Stomach (tissue), 9 donors: ENCODE results near the gene DTNBP1. TPM values are rescaled to one million over a fixed set of nuclear protein-coding genes. Genes with fewer than 3 reads are reported as not detected.

Experiments used
- DNase-seq, 2 donors: peaks; one replicate each; pipeline versions ENCODE4 v3.0.0 to v3.0.0-alpha.2; 2013 to 2019
- H3K27ac ChIP-seq, 5 donors: fragments of 200-600 bp in 4 of 5; sonication (generic) in 4 of 5; one replicate each; pipeline ENCODE4 v1.5.1; 2013 to 2019; ENCODE audit warnings: mild to moderate bottlenecking in 1 of 5, moderate library complexity in 1 of 5
- H3K27me3 ChIP-seq, 3 donors: fragments of 200-600 bp; sonication (generic); one replicate each; pipeline ENCODE4 v1.5.1; 2017 to 2019; ENCODE audit warnings: mixed run types in 1 of 3
- H3K36me3 ChIP-seq, 4 donors: fragments of 200-600 bp; sonication (generic); 1 replicate in 3 of 4; 2 replicates in 1 of 4; pipeline ENCODE4 v1.5.1; 2016 to 2019
- H3K4me1 ChIP-seq, 4 donors: fragments of 200-600 bp; sonication (generic); one replicate each; pipeline ENCODE4 v1.5.1; 2016 to 2019
- H3K4me3 ChIP-seq, 4 donors: fragments of 200-600 bp; sonication (generic) in 3 of 4; one replicate each; pipeline ENCODE4 v1.5.1; 2016 to 2019; ENCODE audit warnings: mild to moderate bottlenecking in 1 of 4
- H3K9me3 ChIP-seq, 4 donors: fragments of 200-600 bp; sonication (generic); one replicate each; pipeline ENCODE4 v1.5.1; 2016 to 2019
- EP300 ChIP-seq: sonication (generic); formaldehyde crosslinking; IDR thresholded peaks from one replicate; pipeline ENCODE4 v1.6.1; 2017; ENCODE audit warnings: antibody characterized with exemption
- POLR2A ChIP-seq, 4 donors: fragments of 450-650 bp; IDR thresholded peaks; one replicate each; pipeline ENCODE4 v1.6.1; 2016; ENCODE audit warnings: antibody characterized with exemption in 4 of 4, control low read depth in 2 of 4, mild to moderate bottlenecking in 1 of 4, moderate library complexity in 1 of 4
- POLR2AphosphoS5 ChIP-seq, 3 donors: sonication (generic); formaldehyde crosslinking; IDR thresholded peaks; one replicate each; pipeline ENCODE4 v1.6.1; 2016; ENCODE audit warnings: antibody characterized with exemption in 3 of 3
- WGBS, 5 donors: extraction: QIAGEN DNeasy Blood & Tissue Kit in 3 of 5; methylation state at CpG; one replicate each; pipeline versions ENCODE4 v1.1.5 to v1.1.7; 2013 to 2018; 5-methylcytosine and 5-hydroxymethylcytosine counted together
- intact Hi-C: fragments of 100-400 bp; cut with DNase I; formaldehyde crosslinking; loops from one replicate; pipeline ENCODE4 v1.15.1; 2023; ENCODE audit warnings: low total_unique reads
- polyA plus RNA-seq, 3 donors: library from polyadenylated mRNA; stranded (reverse); fragments of 200-250 nt; gene quantifications; one replicate each; pipeline ENCODE4 v1.2.3, GENCODE V29; 2013
- total RNA-seq, 5 donors: library from RNA; depleted of rRNA; stranded (reverse); fragments of >200 nt; gene quantifications; one replicate each; pipeline versions ENCODE4 v1.1.0 to v1.2.3, GENCODE V29; 2014 to 2016
- TF ChIP-seq, protein P1 (sequence below), 7 experiments: fragments of 450-650 bp in 4 of 7; fragments of 200-600 bp in 3 of 7; sonication (generic) in 3 of 7; IDR thresholded peaks; one replicate each; pipeline ENCODE4 v1.5.1; 2016 to 2019; ENCODE audit warnings: antibody characterized with exemption in 7 of 7, control low read depth in 2 of 7, mild to moderate bottlenecking in 1 of 7
- donor health status: healthy with polysubstance abuse.
- donor health status: Bipolar disorder and iron deficiency.
- donor health status: healthy.

DTNBP1 gene
- total and polyA plus RNA-seq, 8 donors: 4.1 to 68.7 (median 12.0) TPM

GRCh38 chr6:15602154-15602553 is 60.7 kb downstream of the DTNBP1 start:
- TF ChIP-seq EP300 (no peak), POLR2A (IDR thresholded peaks at IDR 0.05) (no peak), POLR2AphosphoS5 (IDR thresholded peaks at IDR 0.05) (no peak)
- TF ChIP-seq, protein P1, sequence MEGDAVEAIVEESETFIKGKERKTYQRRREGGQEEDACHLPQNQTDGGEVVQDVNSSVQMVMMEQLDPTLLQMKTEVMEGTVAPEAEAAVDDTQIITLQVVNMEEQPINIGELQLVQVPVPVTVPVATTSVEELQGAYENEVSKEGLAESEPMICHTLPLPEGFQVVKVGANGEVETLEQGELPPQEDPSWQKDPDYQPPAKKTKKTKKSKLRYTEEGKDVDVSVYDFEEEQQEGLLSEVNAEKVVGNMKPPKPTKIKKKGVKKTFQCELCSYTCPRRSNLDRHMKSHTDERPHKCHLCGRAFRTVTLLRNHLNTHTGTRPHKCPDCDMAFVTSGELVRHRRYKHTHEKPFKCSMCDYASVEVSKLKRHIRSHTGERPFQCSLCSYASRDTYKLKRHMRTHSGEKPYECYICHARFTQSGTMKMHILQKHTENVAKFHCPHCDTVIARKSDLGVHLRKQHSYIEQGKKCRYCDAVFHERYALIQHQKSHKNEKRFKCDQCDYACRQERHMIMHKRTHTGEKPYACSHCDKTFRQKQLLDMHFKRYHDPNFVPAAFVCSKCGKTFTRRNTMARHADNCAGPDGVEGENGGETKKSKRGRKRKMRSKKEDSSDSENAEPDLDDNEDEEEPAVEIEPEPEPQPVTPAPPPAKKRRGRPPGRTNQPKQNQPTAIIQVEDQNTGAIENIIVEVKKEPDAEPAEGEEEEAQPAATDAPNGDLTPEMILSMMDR (IDR thresholded peaks at IDR 0.05): no peak
- H3K4me1 ChIP-seq: no peaks in the 10 kb centered on the region
- no peaks in the 10 kb centered on the region for H3K9me3 ChIP-seq
- no peak overlapping the region for H3K27ac ChIP-seq
- 60 to 65% (median 63%) methylated on average over 3 of the region's 3 CpGs for WGBS, 5 donors
- peaks cover 0 to 5% (median 0%) of the 10 kb centered on the region in 4 donors for H3K36me3 ChIP-seq
- DNase-seq: no peak
- no peaks in the 10 kb centered on the region for H3K27me3 ChIP-seq
- intact Hi-C loops: no loop called here
- no peak overlapping the region for H3K4me3 ChIP-seq

- intact Hi-C loops: no loop called here
- TF ChIP-seq POLR2A (IDR thresholded peaks at IDR 0.05) (no peak), EP300 (no peak), POLR2AphosphoS5 (IDR thresholded peaks at IDR 0.05) (no peak)
- TF ChIP-seq, protein P1 (IDR thresholded peaks at IDR 0.05): no peak
- Histone ChIP-seq H3K4me3 (no peak overlapping the region), H3K27me3 (no peaks in the 10 kb centered on the region), H3K4me1 (peaks cover 0 to 19% (median 10%) of the 10 kb centered on the region in 4 donors), H3K9me3 (no peaks in the 10 kb centered on the region), H3K27ac (no peak overlapping the region), H3K36me3 (peaks cover 0 to 5% (median 0%) of the 10 kb centered on the region in 4 donors)
- no peak for DNase-seq
- WGBS, 5 donors: 94 to 100% (median 96%) methylated on average over 1 of the region's 1 CpG; no CpG with 5 or more reads in 1 of the 5 donors
These were observed 64.5 kb downstream of the DTNBP1 start for GRCh38 chr6:15598273-15598798.

DNA sequence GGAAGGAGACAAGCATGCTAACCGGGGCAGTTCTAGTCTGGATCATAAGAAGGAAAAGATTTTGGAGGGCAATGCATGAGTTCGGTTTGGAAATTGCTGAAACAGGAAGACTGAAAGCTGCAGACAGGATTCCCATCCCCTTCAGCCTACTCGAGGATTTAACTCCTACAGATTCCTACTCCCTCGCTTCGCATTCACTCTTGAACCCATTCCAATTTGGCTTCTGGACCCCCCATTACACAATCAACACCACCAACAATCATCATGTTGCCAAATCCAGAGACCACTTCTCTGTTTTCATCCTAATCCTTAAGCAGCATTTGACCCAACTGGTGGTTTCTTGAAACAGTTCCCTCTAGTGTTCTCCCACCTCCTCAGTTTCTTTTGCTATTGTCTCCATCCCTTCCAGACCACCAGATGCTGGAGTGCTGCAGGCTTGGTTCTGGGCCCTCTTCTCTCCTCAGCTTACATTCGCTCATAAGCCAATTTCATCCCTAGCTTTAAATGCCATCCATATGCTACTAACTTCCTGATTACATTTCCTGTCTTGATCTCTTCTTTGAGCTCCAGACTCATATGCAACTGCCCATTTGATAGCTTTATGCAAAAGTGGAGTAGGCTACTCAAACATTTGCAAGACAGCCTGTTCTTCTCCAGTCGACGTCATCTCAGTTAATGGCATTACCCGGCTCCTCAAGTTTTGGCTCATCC is 66.5 kb downstream of the DTNBP1 start:
- no peaks in the 10 kb centered on the region for H3K9me3 ChIP-seq
- TF ChIP-seq EP300: no peak
- no peak for TF ChIP-seq POLR2A (IDR thresholded peaks at IDR 0.05)
- peaks cover 0 to 5% (median 0%) of the 10 kb centered on the region in 4 donors for H3K36me3 ChIP-seq
- 75 to 94% (median 89%) methylated on average over 9 of the region's 9 CpGs for WGBS, 5 donors
- no peak for DNase-seq
- H3K27me3 ChIP-seq: no peaks in the 10 kb centered on the region
- H3K4me1 ChIP-seq: peaks cover 0 to 20% (median 11%) of the 10 kb centered on the region in 4 donors
- no peak overlapping the region for H3K4me3 ChIP-seq
- intact Hi-C loops: no loop called here
- H3K27ac ChIP-seq: peak overlapping the region in 2 of 5 donors; percentile 53 to 72

DNA sequence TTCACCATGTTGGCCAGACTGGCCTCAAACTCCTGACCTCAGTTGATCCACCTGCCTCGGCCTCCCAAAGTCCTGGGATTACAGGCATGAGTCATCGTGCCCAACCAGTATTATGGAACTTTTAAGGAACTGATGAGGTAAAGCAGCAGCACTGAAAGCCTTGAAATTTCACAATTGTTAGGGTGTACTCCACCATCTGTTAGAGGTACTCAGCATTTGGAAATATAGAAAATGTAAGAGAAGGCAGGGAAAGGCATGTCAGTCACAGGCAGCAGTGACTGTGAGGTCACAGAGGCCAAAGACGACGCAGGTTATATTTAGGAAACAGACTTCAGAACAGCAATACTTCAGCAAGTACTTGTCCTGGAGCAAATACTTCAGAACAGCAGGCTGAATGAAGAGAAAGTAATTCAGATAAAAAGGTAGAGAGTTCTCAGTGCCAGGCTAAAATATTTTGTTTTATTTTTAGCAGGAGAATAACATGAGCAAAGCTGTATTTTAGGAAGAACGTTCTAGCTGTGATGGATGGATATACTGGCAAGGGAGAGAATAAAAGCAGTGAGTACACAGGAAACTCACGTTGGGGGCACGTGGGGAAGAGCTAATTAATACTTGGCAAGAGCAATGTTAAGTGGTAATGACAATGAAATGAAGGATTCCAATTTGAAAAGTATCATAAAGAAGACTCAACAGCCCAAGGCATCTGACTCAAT is 67.2 kb downstream of the DTNBP1 start:
- peaks cover 0 to 1% (median 0%) of the 10 kb centered on the region in 4 donors for H3K36me3 ChIP-seq
- WGBS, 5 donors: 63 to 81% (median 74%) methylated on average over 7 of the region's 7 CpGs
- TF ChIP-seq POLR2AphosphoS5 (IDR thresholded peaks at IDR 0.05) (peak in 1 of 3 donors; percentile 42), POLR2A (IDR thresholded peaks at IDR 0.05) (no peak), EP300 (peak; percentile 23)
- intact Hi-C loops: no loop called here
- H3K4me1 ChIP-seq: peaks cover 0 to 20% (median 11%) of the 10 kb centered on the region in 4 donors
- H3K4me3 ChIP-seq: no peak overlapping the region
- DNase-seq: no peak
- no peaks in the 10 kb centered on the region for H3K27me3 ChIP-seq
- H3K27ac ChIP-seq: peak overlapping the region in 2 of 5 donors; percentile 53 to 72
- no peaks in the 10 kb centered on the region for H3K9me3 ChIP-seq

DNA sequence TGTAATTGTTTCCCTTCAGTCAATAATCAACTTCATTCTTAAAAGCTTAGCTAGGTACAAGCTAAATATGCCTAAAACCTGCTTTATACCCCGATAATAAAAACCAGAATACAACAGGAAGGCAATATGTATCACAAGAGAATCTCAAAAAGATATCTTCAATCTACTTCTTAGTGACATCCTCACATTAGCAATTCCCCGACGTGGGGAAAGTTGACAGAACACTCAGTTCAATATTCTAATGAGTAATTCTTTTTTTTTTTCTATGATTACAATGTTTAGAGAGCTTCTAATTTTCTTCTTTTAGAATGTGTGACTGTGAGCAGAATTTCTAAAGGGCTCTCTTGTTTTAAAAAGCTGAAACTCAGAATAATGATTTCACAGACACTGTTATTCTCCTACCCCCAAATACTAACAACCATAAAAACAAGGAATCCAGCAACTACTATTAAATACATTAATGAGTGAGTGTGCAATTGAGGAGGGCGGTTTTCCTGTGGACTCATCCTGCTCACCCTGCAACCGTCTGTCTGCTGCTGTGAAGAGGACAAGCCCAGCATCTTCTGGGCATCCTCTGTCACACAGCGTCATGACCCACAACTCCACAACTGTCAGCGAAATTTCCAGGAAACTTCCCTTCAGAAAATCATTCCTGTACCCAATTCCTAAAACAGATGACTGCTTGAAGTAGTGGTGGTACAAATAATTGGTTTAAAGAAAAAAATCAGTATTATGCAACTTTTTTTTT is 68.1 kb downstream of the DTNBP1 start:
- no peaks in the 10 kb centered on the region for H3K36me3 ChIP-seq
- TF ChIP-seq, protein P1 (IDR thresholded peaks at IDR 0.05): no peak
- no peak for TF ChIP-seq POLR2AphosphoS5 (IDR thresholded peaks at IDR 0.05)
- TF ChIP-seq EP300: no peak
- no peak for TF ChIP-seq POLR2A (IDR thresholded peaks at IDR 0.05)
- H3K9me3 ChIP-seq: no peaks in the 10 kb centered on the region
- intact Hi-C loops: no loop called here
- no peak for DNase-seq
- no peak overlapping the region for H3K27ac ChIP-seq
- peaks cover 0 to 20% (median 11%) of the 10 kb centered on the region in 4 donors for H3K4me1 ChIP-seq
- no peak overlapping the region for H3K4me3 ChIP-seq
- 82 to 92% (median 89%) methylated on average over 7 of the region's 7 CpGs for WGBS, 5 donors
- H3K27me3 ChIP-seq: no peaks in the 10 kb centered on the region
